Activated T-cell treated with anti-CD3 and anti-CD28 coated beads for 48 hours (primary cell): ENCODE measurements around the gene CEBPG.

ENCODE experiments used
- DNase-seq: peaks from one replicate; pipeline ENCODE4 v3.0.0-alpha.2; 2020; ENCODE audit warnings: low read depth

CEBPG gene

GRCh38 chr19:33382006-33382405 lies 8.5 kb downstream of the CEBPG start:
- no peak for DNase-seq

GRCh38 chr19:33382982-33383381 lies 9.5 kb downstream of the CEBPG start:
- no peak for DNase-seq

GRCh38 chr19:33383720-33384292 lies 10.3 kb downstream of the CEBPG start:
- DNase-seq = no peak

- DNase-seq = no peak
Measured at GRCh38 chr19:33384983-33385382, 11.5 kb downstream of the CEBPG start.

GRCh38 chr19:33385956-33386355 lies 12.4 kb downstream of the CEBPG start:
- no peak for DNase-seq

- no peak for DNase-seq
Measured at GRCh38 chr19:33386361-33386858, 12.9 kb downstream of the CEBPG start.

- DNase-seq = no peak
Measured at GRCh38 chr19:33387351-33388230, 14.1 kb downstream of the CEBPG start.

- no peak for DNase-seq
Measured at GRCh38 chr19:33388231-33388724, 14.8 kb downstream of the CEBPG start.

- DNase-seq = no peak
Measured at GRCh38 chr19:33388725-33389420, 15.4 kb downstream of the CEBPG start.

- DNase-seq = no peak
Measured at GRCh38 chr19:33389421-33390100, 16.1 kb downstream of the CEBPG start.

GRCh38 chr19:33390101-33390907 lies 16.8 kb downstream of the CEBPG start:
- no peak for DNase-seq

- DNase-seq = no peak
Measured at GRCh38 chr19:33390908-33391630, 17.6 kb downstream of the CEBPG start.

- DNase-seq = no peak
Measured at GRCh38 chr19:33391631-33392249, 18.2 kb downstream of the CEBPG start.

GRCh38 chr19:33392341-33393285 lies 19.1 kb downstream of the CEBPG start:
- DNase-seq = no peak

- no peak for DNase-seq
Measured at GRCh38 chr19:33393286-33394005, 19.9 kb downstream of the CEBPG start.

- no peak for DNase-seq
Measured at GRCh38 chr19:33394006-33394722, 20.7 kb downstream of the CEBPG start.

- DNase-seq = no peak
Measured at GRCh38 chr19:33394723-33395560, 21.4 kb downstream of the CEBPG start.
